KMS-11 (cell line): ENCODE measurements around the gene MTX1.

Experiments used
- H2AFZ ChIP-seq: fragments of 200-600 bp; sonication (generic); 2 replicates; pipeline ENCODE4 v1.6.1; 2016; ENCODE audit warnings: antibody characterized with exemption, mixed run types, low read depth
- H3K27ac ChIP-seq: fragments of 200-600 bp; sonication (generic); 2 replicates; pipeline ENCODE4 v1.6.1; 2016; ENCODE audit warnings: mild to moderate bottlenecking, mixed run types
- H3K27me3 ChIP-seq: fragments of 200-600 bp; sonication (generic); 2 replicates; pipeline ENCODE4 v1.6.1; 2017; ENCODE audit warnings: mild to moderate bottlenecking, low read depth, mixed run types, moderate library complexity; ENCODE audit not compliant: insufficient read depth
- H3K36me3 ChIP-seq: fragments of 200-600 bp; sonication (generic); 2 replicates; pipeline ENCODE4 v1.6.1; 2017; ENCODE audit warnings: mild to moderate bottlenecking, mixed run types; ENCODE audit not compliant: insufficient read depth
- H3K4me1 ChIP-seq: fragments of 200-600 bp; sonication (generic); 2 replicates; pipeline ENCODE4 v1.6.1; 2016; ENCODE audit warnings: mild to moderate bottlenecking, low read depth, mixed run types; ENCODE audit not compliant: poor library complexity, severe bottlenecking
- H3K4me2 ChIP-seq: fragments of 200-600 bp; sonication (generic); 2 replicates; pipeline ENCODE4 v1.7.0; 2016; ENCODE audit warnings: mild to moderate bottlenecking, mixed run types
- H3K4me3 ChIP-seq: fragments of 200-600 bp; sonication (generic); IDR thresholded peaks from 2 replicates; pipeline ENCODE4 v1.6.1; 2017; ENCODE audit warnings: low read depth, low read length, mixed read lengths; ENCODE audit not compliant: insufficient read depth
- H3K79me2 ChIP-seq: fragments of 200-600 bp; sonication (generic); 2 replicates; pipeline ENCODE4 v1.6.1; 2016; ENCODE audit warnings: low read depth, mixed run types; ENCODE audit not compliant: insufficient read depth
- H3K9ac ChIP-seq: fragments of 200-600 bp; sonication (generic); 2 replicates; pipeline ENCODE4 v1.6.1; 2016; ENCODE audit warnings: mild to moderate bottlenecking, mixed run types
- H4K20me1 ChIP-seq: fragments of 200-600 bp; sonication (generic); 2 replicates; pipeline ENCODE4 v1.6.1; 2016; ENCODE audit warnings: mild to moderate bottlenecking, mixed run types; ENCODE audit not compliant: insufficient read depth
- CTCF ChIP-seq: fragments of 200-600 bp; sonication (generic); conservative IDR thresholded peaks from 2 replicates; pipeline ENCODE4 v1.6.1; 2017; ENCODE audit warnings: low read depth, mild to moderate bottlenecking, antibody characterized with exemption, low read length, moderate library complexity, mixed read lengths

Gene MTX1

GRCh38 chr1:155253208-155253607 is 44.7 kb downstream of the MTX1 start:
- Histone ChIP-seq H3K79me2 (no peaks in the 10 kb centered on the region), H3K27me3 (no peaks in the 10 kb centered on the region), H3K36me3 (peaks cover 3% of the 10 kb centered on the region; the same call in 1 of the 2 replicates), H3K4me2 (no peak overlapping the region), H4K20me1 (no peaks in the 10 kb centered on the region), H2AFZ (no peak overlapping the region), H3K27ac (no peak overlapping the region), H3K4me1 (peaks cover 31% of the 10 kb centered on the region), H3K9ac (no peak overlapping the region), H3K4me3 (no peak overlapping the region)
- TF ChIP-seq CTCF, result no peak

- no peaks in the 10 kb centered on the region for H3K79me2 ChIP-seq
- no peaks in the 10 kb centered on the region for H3K27me3 ChIP-seq
- H3K9ac ChIP-seq, result no peak overlapping the region
- H3K4me1 ChIP-seq, result peaks cover 31% of the 10 kb centered on the region
- H3K36me3 ChIP-seq, result peaks cover 3% of the 10 kb centered on the region; the same call in 1 of the 2 replicates
- H4K20me1 ChIP-seq, result no peaks in the 10 kb centered on the region
- H3K4me3 ChIP-seq, result no peak overlapping the region
- H3K27ac ChIP-seq, result no peak overlapping the region
- H3K4me2 ChIP-seq, result peak overlapping the region; percentile 91; the same call in 1 of the 2 replicates
- no peak overlapping the region for H2AFZ ChIP-seq
- no peak for TF ChIP-seq CTCF
Measured at GRCh38 chr1:155253797-155254196, 45.3 kb downstream of the MTX1 start.

GRCh38 chr1:155254228-155254713 is 45.8 kb downstream of the MTX1 start:
- H4K20me1 ChIP-seq, result no peaks in the 10 kb centered on the region
- H3K4me1 ChIP-seq, result peaks cover 31% of the 10 kb centered on the region
- no peak for TF ChIP-seq CTCF
- H2AFZ ChIP-seq, result peak overlapping the region; percentile 75; the same call in 1 of the 2 replicates
- no peak overlapping the region for H3K27ac ChIP-seq
- no peak overlapping the region for H3K4me3 ChIP-seq
- H3K27me3 ChIP-seq, result no peaks in the 10 kb centered on the region
- H3K79me2 ChIP-seq, result no peaks in the 10 kb centered on the region
- H3K36me3 ChIP-seq, result peaks cover 3% of the 10 kb centered on the region; the same call in 1 of the 2 replicates
- H3K4me2 ChIP-seq, result peak overlapping the region; percentile 91
- no peak overlapping the region; the same call in 1 of the 2 replicates for H3K9ac ChIP-seq

- Histone ChIP-seq H3K79me2 (no peaks in the 10 kb centered on the region), H3K36me3 (peaks cover 3% of the 10 kb centered on the region; the same call in 1 of the 2 replicates), H3K27me3 (no peaks in the 10 kb centered on the region), H3K27ac (0 out of 2 replicates have a peak overlapping the region, but pooled peaks have one; percentile 2), H3K9ac (peak overlapping the region; percentile 64), H3K4me1 (peaks cover 31% of the 10 kb centered on the region), H2AFZ (peak overlapping the region; percentile 75), H3K4me2 (peak overlapping the region; percentile 91), H3K4me3 (peak overlapping the region; percentile 84), H4K20me1 (no peaks in the 10 kb centered on the region)
- TF ChIP-seq CTCF, result peak; percentile 33; the same call in 1 of the 2 replicates
Measured at GRCh38 chr1:155254714-155255242, 46.3 kb downstream of the MTX1 start.
